GM12878 (cell line): Measurements from ENCODE around the gene HDHD3. TPM values are rescaled to one million over a fixed set of nuclear protein-coding genes. Genes with fewer than 3 reads are reported as not detected.
A peak's percentile ranks its signal among the peaks of the same experiment; 100 is the strongest.

Experiments
- BCL11A ChIP-seq: IDR thresholded peaks from 2 replicates; pipeline ENCODE4 v1.6.1; 2011; ENCODE audit warnings: low read depth, low read length
- CREB1 ChIP-seq: IDR thresholded peaks from 2 replicates; pipeline ENCODE4 v1.6.1; 2012; ENCODE audit warnings: low read depth, mild to moderate bottlenecking, inconsistent platforms
- CREM ChIP-seq: IDR thresholded peaks from 2 replicates; pipeline ENCODE4 v1.6.1; 2014; ENCODE audit warnings: antibody characterized with exemption, low read depth
- EED ChIP-seq: sonication (generic); IDR thresholded peaks from 2 replicates; pipeline ENCODE4 v1.6.1; 2016; ENCODE audit warnings: antibody characterized with exemption, low read depth
- EGR1 ChIP-seq, 2 experiments: IDR thresholded peaks; 1 replicate in 1 of 2; 2 replicates in 1 of 2; pipeline ENCODE4 v1.6.1; 2011 to 2012; ENCODE audit warnings: low read depth in 2 of 2, low read length in 2 of 2, borderline replicate concordance in 1 of 2, mild to moderate bottlenecking in 1 of 2, moderate library complexity in 1 of 2
- EP300 ChIP-seq, 2 experiments: fragments of 150-350 bp in 1 of 2; IDR thresholded peaks; 2 replicates each; pipeline ENCODE4 v1.6.1; 2011 to 2012; ENCODE audit warnings: low read depth in 2 of 2, low read length in 2 of 2, borderline replicate concordance in 1 of 2, improper control_type of control experiment in 1 of 2, inconsistent platforms in 1 of 2; ENCODE audit not compliant: control insufficient read depth in 1 of 2
- HCFC1 ChIP-seq: fragments of 150-350 bp; IDR thresholded peaks from 2 replicates; pipeline ENCODE4 v1.6.1; 2014; ENCODE audit warnings: low read length
- IKZF2 ChIP-seq, 2 experiments: fragments of 450-650 bp; IDR thresholded peaks; 2 replicates each; pipeline ENCODE4 v1.6.1; 2017; ENCODE audit warnings: mild to moderate bottlenecking in 2 of 2, moderate library complexity in 2 of 2
- KDM1A ChIP-seq: fragments of 200-600 bp; sonication (generic); IDR thresholded peaks from 2 replicates; pipeline ENCODE4 v1.6.1; 2016; ENCODE audit warnings: borderline replicate concordance
- MXI1 ChIP-seq: fragments of 150-350 bp; IDR thresholded peaks from 2 replicates; pipeline ENCODE4 v1.6.1; 2011; ENCODE audit warnings: low read depth, mild to moderate bottlenecking, inconsistent platforms, low read length, improper control_type of control experiment
- NFIC ChIP-seq: IDR thresholded peaks from 2 replicates; pipeline ENCODE4 v1.6.1; 2012; ENCODE audit warnings: low read depth, mild to moderate bottlenecking, inconsistent platforms, low read length, moderate library complexity
- STAT1 ChIP-seq: fragments of 450-650 bp; conservative IDR thresholded peaks from 2 replicates; pipeline ENCODE4 v1.6.1; 2014; ENCODE audit warnings: antibody characterized with exemption, mild to moderate bottlenecking
- STAT3 ChIP-seq: IDR thresholded peaks from 2 replicates; pipeline ENCODE4 v1.6.1; 2011; ENCODE audit warnings: low read depth, low read length, improper control_type of control experiment
- ZZZ3 ChIP-seq: IDR thresholded peaks from 2 replicates; pipeline ENCODE4 v1.6.1; 2011; ENCODE audit warnings: low read depth; ENCODE audit not compliant: control insufficient read depth, insufficient read length
- polyA plus RNA-seq, 11 experiments: library from polyadenylated mRNA; depleted of rRNA in 4 of 11; unstranded in 6 of 11; stranded (reverse) in 5 of 11; fragments of >200 nt; fragmentation: Nextera tagmentation in 4 of 11; fragmentation: Illumina TruSeq in 1 of 11; extraction: Ambion mirVana in 4 of 11; extraction: Trizol in 1 of 11; gene quantifications; 1 replicate in 1 of 11; 2 replicates in 10 of 11; pipeline versions ENCODE4 v1.2.1 to v1.2.3, GENCODE V29; 2011 to 2016; ENCODE audit warnings: inconsistent platforms in 2 of 11, missing spikeins in 2 of 11, low read depth in 1 of 11
- total RNA-seq, 4 experiments: library from RNA; depleted of rRNA in 3 of 4; stranded (reverse); fragments of >200 nt in 3 of 4; fragmentation: Illumina TruSeq in 1 of 4; extraction: Trizol in 1 of 4; gene quantifications; 2 replicates each; pipeline versions ENCODE4 v1.2.1 to v1.2.3, GENCODE V29; 2013 to 2021
- TF ChIP-seq, protein P1 (sequence below): fragments of 450-650 bp; formaldehyde crosslinking; IDR thresholded peaks from 2 replicates; pipeline ENCODE4 v1.4.0; 2022; ENCODE audit warnings: mild to moderate bottlenecking, moderate library complexity
- TF ChIP-seq, protein P2 (sequence below): fragments of 450-650 bp; conservative IDR thresholded peaks from 2 replicates; pipeline ENCODE4 v1.6.1; 2017; ENCODE audit warnings: mild to moderate bottlenecking, moderate library complexity
- TF ChIP-seq, protein P3 (sequence below): fragments of 450-650 bp; IDR thresholded peaks from 2 replicates; pipeline ENCODE4 v1.6.1; 2014; ENCODE audit warnings: mild to moderate bottlenecking
- TF ChIP-seq, protein P4 (sequence below): fragments of 450-650 bp; IDR thresholded peaks from 2 replicates; pipeline ENCODE4 v1.6.1; 2018; ENCODE audit warnings: mild to moderate bottlenecking, low read depth, moderate library complexity; ENCODE audit not compliant: partially characterized antibody

The HDHD3 gene
- total and polyA plus RNA-seq, 10 of the 15 experiments (the other 5 are each of a cell fraction or from before 2014, with no cell fraction given): 1.3 to 29.4 (median 17.9) TPM

DNA sequence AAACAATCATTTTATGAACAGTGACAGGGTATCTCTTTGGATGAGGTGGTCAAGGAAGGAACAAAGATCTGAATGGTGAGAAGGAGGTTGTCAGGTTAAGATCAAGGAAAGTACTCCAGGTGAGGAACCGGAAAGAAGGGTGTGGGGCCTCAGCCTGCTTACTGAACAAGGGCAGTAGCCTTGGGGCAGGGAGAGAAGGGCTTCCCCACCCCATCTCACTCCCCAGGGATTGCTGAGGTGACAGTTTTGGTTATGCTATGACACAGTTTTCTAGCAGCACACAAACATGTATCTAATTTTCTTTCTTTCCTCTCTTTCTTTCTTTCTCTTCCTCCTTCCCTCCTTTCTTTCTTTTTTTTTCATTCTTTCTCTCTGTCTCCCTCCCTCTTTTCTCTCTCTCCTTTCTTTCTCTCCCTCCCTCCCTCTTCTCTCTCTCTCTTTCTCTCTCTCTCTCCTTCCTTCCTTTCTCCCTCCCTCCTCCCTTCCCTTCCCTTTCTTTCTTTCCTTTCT, 4.1 kb upstream of the HDHD3 start (continued):
- TF ChIP-seq, protein P1, sequence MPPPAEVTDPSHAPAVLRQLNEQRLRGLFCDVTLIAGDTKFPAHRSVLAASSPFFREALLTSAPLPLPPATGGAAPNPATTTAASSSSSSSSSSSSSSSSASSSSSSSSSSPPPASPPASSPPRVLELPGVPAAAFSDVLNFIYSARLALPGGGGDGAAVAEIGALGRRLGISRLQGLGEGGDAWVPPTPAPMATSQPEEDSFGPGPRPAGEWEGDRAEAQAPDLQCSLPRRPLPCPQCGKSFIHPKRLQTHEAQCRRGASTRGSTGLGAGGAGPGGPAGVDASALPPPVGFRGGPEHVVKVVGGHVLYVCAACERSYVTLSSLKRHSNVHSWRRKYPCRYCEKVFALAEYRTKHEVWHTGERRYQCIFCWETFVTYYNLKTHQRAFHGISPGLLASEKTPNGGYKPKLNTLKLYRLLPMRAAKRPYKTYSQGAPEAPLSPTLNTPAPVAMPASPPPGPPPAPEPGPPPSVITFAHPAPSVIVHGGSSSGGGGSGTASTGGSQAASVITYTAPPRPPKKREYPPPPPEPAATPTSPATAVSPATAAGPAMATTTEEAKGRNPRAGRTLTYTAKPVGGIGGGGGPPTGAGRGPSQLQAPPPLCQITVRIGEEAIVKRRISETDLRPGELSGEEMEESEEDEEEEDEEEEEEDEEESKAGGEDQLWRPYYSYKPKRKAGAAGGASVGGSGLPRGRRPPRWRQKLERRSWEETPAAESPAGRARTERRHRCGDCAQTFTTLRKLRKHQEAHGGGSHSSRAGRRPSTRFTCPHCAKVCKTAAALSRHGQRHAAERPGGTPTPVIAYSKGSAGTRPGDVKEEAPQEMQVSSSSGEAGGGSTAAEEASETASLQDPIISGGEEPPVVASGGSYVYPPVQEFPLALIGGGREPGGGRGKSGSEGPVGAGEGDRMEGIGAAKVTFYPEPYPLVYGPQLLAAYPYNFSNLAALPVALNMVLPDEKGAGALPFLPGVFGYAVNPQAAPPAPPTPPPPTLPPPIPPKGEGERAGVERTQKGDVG: no peak
- TF ChIP-seq EGR1 (IDR thresholded peaks at IDR 0.05; ENCODE audit: borderline replicate concordance in 1 of 2, low read depth in 2 of 2, low read length in 2 of 2): no peak
- peak; percentile 97 to 98 for TF ChIP-seq IKZF2 (IDR thresholded peaks at IDR 0.05)
- TF ChIP-seq KDM1A: no peak
- TF ChIP-seq EED: peak; percentile 89
- peak; percentile 70; the same call in 1 of the 2 replicates for TF ChIP-seq CREM
- TF ChIP-seq, protein P2, sequence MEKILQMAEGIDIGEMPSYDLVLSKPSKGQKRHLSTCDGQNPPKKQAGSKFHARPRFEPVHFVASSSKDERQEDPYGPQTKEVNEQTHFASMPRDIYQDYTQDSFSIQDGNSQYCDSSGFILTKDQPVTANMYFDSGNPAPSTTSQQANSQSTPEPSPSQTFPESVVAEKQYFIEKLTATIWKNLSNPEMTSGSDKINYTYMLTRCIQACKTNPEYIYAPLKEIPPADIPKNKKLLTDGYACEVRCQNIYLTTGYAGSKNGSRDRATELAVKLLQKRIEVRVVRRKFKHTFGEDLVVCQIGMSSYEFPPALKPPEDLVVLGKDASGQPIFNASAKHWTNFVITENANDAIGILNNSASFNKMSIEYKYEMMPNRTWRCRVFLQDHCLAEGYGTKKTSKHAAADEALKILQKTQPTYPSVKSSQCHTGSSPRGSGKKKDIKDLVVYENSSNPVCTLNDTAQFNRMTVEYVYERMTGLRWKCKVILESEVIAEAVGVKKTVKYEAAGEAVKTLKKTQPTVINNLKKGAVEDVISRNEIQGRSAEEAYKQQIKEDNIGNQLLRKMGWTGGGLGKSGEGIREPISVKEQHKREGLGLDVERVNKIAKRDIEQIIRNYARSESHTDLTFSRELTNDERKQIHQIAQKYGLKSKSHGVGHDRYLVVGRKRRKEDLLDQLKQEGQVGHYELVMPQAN: no peak
- 0 out of 2 replicates have a peak, but pooled peaks have one; percentile 17 for TF ChIP-seq MXI1
- no peak for TF ChIP-seq ZZZ3
- TF ChIP-seq EP300 (IDR thresholded peaks at IDR 0.05; ENCODE audit: borderline replicate concordance in 1 of 2, control insufficient read depth in 1 of 2, low read depth in 2 of 2, low read length in 2 of 2): peak in 1 of 2 experiments; percentile 80; a peak in 2 of 4 replicates
- TF ChIP-seq HCFC1: no peak
- TF ChIP-seq NFIC: peak; percentile 35; the same call in 1 of the 2 replicates
- TF ChIP-seq, protein P3, sequence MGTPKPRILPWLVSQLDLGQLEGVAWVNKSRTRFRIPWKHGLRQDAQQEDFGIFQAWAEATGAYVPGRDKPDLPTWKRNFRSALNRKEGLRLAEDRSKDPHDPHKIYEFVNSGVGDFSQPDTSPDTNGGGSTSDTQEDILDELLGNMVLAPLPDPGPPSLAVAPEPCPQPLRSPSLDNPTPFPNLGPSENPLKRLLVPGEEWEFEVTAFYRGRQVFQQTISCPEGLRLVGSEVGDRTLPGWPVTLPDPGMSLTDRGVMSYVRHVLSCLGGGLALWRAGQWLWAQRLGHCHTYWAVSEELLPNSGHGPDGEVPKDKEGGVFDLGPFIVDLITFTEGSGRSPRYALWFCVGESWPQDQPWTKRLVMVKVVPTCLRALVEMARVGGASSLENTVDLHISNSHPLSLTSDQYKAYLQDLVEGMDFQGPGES: no peak
- TF ChIP-seq, protein P4, sequence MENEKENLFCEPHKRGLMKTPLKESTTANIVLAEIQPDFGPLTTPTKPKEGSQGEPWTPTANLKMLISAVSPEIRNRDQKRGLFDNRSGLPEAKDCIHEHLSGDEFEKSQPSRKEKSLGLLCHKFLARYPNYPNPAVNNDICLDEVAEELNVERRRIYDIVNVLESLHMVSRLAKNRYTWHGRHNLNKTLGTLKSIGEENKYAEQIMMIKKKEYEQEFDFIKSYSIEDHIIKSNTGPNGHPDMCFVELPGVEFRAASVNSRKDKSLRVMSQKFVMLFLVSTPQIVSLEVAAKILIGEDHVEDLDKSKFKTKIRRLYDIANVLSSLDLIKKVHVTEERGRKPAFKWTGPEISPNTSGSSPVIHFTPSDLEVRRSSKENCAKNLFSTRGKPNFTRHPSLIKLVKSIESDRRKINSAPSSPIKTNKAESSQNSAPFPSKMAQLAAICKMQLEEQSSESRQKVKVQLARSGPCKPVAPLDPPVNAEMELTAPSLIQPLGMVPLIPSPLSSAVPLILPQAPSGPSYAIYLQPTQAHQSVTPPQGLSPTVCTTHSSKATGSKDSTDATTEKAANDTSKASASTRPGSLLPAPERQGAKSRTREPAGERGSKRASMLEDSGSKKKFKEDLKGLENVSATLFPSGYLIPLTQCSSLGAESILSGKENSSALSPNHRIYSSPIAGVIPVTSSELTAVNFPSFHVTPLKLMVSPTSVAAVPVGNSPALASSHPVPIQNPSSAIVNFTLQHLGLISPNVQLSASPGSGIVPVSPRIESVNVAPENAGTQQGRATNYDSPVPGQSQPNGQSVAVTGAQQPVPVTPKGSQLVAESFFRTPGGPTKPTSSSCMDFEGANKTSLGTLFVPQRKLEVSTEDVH: no peak
- no peak for TF ChIP-seq STAT1
- TF ChIP-seq BCL11A: peak; percentile 58; the same call in 1 of the 2 replicates
- peak; percentile 53; the same call in 1 of the 2 replicates for TF ChIP-seq CREB1
- no peak for TF ChIP-seq STAT3
